ENCODE data around the gene LILRA1.
"Not testable (repeated sequence)": the region's sequence is repeated elsewhere in the genome, so short reads cannot be mapped to it uniquely, and the experiment has no call there.

The LILRA1 gene

DNA sequence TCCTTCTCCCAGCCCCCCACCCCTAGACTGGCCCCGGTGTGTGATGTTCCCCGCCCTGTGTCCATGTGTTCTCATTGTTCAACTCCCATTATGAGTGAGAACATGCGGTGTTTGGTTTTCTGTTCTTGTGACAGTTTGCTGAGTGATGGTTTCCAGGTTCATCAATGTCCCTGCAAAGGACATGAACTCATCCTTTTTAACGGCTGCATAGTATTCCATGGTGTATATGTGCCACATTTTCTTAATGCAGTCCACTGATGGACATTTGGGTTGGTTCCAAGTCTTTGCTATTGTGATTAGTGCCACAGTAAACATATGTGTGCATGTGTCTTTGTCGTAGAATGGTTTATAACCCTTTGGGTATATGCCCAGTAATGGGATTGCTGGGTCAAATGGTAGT lies 15.2 kb upstream of the LILRA1 start:
- not testable (repeated sequence) for FAIRE-seq

DNA sequence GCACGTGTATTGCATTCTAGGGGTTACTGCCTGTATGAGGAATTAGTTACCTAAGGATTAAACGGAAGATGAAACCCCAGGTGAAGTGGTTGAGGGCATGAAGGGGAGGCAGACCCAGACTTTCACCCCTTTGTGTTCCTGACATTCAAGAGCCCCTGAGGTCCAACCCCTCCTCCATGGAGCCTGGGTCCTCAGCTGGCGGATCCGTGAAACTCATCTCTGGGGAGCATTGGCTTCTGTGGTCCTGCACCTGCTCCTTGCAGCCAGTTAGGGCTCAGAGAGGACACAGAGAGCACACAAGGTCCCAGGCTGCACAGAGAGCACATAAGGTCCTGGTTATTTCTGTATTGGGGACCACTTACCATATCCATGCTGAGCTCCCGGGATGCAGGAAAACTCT lies 7.0 kb upstream of the LILRA1 start:
- no peak for FAIRE-seq

DNA sequence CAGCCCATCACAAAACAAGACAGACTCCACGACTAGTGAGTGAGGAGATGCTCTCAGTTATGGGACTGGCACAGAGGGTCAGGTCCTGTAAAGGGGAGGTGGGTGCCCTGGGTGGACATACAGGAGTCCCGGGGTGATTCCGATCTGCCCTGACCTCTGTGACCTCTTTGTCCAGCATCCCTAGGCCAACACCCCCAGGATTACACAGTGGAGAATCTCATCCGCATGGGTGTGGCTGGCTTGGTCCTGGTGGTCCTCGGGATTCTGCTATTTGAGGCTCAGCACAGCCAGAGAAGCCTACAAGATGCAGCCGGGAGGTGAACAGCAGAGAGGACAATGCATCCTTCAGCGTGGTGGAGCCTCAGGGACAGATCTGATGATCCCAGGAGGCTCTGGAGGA lies 6.4 kb upstream of the LILRA1 start:
- FAIRE-seq = no peak

DNA sequence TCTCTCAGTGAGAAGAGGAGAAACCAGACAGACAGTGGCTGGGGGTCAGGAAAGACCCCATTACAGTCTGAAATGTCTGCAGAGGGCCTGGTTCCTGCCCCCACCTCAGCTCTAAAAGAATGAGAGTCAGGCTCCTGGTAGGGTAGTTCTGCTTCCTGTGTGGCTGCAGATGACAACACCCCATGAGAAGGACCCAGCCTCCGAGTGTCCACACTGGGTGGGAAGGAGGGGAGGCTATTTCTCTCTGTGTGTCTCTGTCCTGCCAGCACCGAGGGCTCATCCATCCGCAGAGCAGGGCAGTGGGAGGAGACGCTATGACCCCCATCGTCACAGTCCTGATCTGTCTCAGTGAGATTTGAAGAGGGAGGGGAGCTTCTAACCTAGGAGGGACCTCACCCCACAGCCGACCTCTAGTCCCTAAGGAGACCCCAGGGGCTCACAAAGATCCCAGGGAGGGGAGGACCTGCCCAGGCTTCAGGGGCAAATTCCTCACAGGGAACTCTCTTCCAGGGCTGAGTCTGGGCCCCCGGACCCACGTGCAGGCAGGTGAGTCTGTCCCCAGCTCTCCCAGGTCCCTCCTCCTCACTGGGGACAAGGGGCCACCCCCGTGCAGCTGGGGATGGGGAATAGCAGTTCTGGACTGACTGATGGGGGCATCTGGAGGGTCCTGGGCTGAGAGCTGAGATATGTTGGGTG lies 647 bp downstream of the LILRA1 start:
- not testable (repeated sequence) for FAIRE-seq

DNA sequence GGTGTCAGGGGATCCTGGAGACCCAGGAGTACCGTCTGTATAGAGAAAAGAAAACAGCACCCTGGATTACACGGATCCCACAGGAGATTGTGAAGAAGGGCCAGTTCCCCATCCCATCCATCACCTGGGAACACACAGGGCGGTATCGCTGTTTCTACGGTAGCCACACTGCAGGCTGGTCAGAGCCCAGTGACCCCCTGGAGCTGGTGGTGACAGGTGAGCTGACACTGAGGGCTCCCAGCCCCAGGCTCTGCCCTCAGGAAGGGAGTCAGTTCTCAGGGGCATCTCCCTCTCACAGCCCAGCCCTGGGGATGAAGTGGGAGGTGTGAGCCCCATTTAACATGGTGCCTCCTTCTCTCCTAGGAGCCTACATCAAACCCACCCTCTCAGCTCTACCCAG lies 1.3 kb downstream of the LILRA1 start:
- no peak for FAIRE-seq

DNA sequence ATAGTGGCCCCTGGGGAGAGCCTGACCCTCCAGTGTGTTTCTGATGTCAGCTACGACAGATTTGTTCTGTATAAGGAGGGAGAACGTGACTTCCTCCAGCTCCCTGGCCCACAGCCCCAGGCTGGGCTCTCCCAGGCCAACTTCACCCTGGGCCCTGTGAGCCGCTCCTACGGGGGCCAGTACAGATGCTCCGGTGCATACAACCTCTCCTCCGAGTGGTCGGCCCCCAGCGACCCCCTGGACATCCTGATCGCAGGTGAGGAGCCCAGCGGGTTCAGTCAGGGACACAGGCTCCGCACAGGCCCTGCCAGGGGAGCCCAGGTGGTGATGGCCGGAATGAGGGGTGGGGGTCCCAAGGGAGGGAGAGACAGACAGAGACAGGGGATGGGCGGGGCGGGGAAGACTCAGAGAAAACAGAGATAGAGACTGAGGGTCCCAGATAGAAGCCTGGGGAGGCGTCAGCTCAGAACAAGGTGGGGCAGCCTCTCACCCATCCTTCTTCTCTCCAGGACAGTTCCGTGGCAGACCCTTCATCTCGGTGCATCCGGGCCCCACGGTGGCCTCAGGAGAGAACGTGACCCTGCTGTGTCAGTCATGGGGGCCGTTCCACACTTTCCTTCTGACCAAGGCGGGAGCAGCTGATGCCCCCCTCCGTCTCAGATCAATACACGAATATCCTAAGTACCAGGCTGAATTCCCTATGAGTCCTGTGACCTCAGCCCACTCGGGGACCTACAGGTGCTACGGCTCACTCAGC lies 2.4 kb downstream of the LILRA1 start:
- FAIRE-seq = not testable (repeated sequence)

DNA sequence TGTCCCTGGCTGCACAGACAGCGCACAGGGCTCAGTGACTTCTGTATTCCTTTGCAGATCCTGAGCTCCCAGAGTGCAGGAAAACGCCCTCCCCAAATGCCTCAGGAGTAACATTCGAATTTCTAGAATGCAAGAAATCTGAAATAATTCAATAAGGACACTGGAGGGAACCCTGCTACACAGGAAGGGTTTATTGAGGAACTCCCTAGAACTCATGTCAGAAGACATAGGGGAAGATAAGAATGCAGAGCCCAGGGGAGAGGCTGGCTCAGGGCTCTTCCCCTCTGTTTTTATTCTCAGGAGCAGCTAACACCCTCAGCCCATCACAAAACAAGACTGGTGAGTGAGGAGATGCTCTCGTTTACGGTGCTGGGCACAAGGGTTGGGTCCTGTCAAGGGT lies 6.8 kb downstream of the LILRA1 start:
- no peak for FAIRE-seq

DNA sequence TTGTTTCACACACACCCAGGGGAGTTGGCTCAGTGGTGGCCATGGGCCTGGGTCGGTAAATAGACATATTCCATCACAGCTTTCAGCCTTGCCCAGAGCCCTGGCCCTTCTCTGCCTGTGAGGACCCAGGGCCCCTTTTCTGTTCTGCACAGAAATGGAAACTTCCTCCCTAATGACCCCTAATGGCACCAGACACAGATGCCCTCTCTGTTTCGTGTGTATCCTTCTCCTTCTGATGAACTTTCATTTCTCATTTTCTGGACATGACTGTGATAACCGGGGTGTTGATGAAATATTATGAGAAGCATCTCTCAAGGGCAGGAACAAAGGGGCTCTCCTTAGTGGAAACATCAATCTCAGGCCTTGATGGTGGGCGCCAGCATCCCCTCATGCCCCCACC lies 12.8 kb downstream of the LILRA1 start:
- FAIRE-seq = no peak

DNA sequence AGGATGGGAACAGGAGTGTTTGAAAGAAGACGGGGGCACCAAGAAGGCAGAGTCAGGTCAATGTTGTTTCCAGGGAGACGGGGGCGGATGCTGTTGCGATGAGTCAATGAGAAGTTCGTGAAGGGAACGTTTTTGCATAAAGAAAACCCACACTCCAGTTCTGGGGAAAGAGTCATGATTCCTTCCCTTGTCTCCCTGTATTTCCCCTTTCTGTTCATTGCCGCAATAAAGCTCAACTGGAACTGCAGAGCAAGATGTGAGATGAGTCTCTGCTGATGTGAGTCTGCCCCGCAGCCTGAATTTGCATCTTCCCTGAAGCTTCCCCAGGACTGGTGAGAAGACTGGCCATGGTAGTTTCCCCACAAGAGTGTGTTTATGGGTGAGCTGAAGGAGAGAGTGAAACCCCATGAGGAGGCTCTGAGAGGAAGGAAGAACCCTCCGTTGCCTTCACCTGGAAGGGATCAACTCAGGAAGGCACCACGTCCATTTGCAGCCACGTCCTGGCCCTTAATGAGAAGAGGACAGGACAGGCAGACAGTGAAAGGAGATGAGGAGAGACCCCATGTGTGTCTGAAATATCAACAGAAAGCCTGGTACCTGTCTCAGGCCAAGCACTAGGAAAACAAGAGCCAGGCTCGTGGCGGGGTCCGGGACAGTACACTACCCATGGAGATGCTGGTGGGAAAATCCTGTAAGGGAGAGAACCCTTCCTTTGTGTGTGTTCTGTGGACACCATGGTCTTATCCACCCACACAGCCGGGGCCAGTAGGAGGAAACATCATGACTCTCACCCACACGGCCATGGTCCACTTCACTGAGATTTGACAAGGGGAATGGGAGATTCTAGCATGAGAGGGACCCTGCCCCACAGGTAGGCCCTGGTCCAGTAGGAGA lies 13.7 kb downstream of the LILRA1 start:
- FAIRE-seq = no peak

DNA sequence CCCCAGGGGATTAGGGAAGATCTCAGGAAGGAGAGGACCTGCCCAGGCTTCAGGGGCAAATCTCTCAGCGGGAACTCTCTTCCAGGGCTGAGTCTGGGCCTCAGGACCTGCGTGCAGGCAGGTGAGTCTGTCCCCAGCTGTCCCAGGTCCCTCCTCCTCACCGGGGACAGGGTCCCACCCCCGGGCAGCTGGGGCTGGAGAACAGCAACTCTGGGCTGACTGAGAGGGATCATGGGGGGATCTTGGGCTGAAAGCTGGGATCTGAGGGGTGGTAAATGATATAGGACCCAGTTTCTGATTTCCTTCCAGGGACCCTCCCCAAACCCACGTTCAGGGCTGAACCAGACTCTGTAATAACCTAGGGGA lies 14.3 kb downstream of the LILRA1 start:
- no peak for FAIRE-seq

DNA sequence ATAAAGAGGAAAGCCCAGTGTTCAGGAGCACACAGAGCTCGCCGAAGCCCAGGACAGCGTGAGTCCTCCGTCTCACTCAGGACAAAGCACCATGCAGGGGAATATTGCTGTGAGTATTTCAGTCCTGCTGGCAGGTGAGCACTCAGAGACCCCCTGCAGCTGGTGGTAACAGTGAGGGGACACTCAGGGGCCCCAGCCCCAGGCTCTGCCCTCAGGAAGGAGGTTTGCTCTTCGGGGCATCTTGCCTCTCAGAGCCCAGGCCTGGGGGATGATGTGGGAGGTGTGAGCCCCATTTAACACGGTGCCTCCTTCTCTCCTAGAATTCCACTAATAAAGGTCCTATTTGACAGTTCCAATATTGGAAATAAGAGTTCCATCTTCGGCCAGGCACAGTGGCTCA lies 14.8 kb downstream of the LILRA1 start:
- FAIRE-seq = no peak

DNA sequence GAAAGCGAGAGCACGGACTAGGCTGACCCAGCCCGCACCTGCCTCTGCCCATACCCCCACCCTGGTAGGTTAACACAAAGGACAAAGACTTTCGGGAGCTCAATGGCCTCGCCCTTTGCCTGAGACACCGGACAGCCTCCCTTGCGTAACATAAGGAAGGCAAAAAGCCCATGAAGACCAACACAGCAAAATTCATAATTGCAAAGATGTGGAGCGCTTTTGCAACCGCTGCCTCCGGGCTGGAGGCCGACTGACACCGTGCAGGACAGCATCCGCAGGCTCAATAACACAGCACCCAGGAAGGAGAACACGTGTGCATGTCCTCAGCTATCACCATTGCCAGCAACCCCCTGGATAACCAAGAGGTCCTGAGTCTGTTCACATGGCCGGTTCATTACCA lies 15.4 kb downstream of the LILRA1 start:
- no peak for FAIRE-seq

DNA sequence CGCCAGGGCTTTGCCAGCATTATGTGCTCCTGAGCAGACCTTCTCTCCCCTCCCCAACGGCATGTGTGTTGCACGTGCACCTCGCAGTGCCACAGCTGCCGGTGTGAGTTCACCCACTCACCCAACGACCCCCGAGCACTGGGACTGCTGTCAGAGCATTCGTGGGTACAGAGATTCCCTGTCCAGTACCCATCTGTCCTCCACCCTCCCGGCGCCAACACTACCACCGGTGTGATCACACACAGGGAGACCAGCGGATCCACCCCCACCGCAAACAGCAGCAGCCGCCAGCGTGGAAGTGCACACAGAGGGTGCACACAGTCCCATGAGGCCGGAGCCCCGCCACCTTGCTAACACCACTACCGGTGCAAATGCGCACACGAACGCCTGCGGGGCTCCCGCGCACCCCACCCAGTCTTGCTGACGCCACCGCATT lies 15.9 kb downstream of the LILRA1 start:
- FAIRE-seq = no peak

DNA sequence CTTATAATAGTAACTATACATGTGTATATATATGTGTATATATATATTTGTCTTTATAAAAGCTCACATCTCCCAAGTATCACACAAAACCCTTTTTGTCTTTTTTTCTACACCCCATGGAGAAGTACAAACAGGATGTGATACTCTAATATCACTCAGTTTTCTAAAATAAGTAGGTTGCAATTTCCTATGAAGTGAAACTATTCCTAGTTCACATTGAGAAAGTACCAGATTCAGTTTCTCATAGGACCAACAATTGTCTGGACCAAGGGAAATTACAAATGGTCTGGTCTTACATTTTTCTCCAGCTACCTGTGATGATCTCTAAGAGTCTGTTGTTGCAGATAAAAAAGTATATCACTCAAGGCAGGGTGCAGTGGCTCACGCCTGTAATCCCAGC lies 19.0 kb downstream of the LILRA1 start:
- no peak for FAIRE-seq

DNA sequence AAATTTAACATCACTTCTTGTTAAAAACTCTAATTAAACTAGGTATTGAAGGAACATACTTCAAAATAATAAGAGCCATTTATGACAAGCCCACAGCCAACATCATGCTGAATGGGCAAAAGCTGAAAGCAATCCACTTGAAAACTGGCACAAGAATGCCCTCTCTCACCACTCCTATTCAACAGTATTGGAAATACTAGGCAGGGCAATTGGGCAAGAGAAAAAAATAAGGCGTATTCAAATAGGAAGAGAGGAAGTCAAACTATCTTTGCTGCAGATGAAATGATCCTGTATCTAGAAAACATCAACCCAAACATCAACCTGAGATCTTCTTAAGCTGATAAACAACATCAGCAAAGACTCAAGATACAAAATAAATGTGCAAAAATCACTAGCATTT lies 21.3 kb downstream of the LILRA1 start:
- FAIRE-seq = no peak

DNA sequence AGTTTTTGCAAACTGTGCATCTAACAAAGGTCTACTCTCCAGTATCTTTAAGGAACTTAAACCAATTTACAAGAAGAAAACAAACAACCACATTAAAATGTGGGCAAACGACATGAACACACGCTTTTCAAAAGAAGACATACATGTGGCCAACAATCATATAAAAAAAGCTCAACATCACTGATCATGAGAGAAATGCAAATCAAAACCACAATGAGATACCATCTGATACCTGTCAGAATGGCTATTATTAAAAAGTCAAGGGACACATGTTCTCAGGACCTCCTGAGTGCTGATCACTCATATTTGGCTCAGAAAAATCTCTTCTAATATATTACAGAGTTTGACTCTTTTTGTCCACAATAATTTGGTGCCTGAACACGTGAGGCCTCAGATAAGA lies 22.6 kb downstream of the LILRA1 start:
- no peak for FAIRE-seq

DNA sequence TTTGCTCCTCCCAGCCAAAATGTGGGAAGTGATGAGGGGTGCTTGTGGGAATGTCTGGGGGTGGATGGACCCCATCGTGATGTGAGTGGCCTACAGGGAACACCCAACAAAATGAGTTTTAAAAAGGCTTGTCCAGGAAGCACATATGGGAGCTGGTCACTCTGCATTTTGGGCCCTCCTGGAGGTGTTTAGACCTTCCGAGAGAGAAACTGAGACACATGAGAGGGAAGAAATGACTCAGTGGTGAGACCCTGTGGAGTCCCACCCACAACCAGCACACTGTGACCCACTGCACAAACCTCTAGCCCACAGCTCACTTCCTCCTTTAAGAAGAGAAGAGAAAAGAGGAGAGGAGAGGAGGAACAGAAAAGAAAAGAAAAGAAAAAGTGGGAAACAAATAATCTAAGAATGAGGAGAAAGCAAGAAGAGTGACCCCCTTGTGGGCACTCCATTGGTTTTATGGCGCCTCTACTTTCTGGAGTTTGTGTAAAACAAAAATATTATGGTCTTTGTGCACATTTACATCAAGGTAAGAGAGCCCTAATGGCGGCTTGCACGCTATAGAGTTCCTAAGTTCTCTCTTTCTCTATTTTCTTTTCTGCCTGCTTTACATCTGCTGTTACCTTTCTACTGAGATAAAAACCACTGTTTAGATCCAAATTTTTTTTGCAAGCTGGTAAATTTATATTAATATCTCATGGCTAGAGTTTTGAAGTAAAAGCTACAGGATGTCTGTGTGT lies 23.6 kb downstream of the LILRA1 start:
- FAIRE-seq = no peak

DNA sequence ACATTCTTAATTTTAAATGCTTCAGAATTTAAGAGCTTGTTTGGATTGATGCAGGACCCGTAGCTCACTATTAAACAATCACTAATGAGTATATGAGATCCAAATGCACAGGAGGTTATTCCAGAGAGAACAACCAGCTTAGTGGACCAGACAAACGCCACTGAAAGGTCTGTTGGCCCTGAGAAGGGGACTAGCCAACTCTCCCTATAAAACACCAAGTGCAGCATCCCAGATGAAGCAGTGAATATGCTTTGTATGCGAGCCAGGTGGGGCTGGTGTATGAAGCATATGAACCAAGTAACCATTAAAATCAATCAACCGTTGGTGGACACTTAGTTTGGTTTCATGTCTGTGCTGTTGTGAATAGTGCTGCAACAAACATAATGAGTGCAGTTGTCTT lies 27.0 kb downstream of the LILRA1 start:
- FAIRE-seq = no peak

DNA sequence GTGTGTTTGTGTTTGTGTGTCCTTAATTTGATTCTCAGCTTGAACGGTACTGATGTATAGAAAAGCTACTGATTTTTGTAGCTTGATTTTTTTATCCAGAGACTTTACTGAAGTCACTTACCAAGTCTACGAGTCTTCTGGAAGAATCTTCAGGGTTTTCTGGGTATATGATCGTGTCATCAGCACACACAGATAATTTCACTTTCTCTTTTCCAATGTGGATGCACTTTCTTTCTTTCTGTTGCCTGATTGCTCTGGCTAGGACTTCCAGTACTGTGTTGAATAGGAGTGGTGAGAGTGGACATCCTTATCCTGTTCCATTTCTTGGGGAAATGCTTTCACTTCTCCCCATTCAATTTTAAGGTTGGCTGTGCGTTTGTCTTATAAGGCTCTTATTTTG lies 29.0 kb downstream of the LILRA1 start:
- FAIRE-seq = no peak

DNA sequence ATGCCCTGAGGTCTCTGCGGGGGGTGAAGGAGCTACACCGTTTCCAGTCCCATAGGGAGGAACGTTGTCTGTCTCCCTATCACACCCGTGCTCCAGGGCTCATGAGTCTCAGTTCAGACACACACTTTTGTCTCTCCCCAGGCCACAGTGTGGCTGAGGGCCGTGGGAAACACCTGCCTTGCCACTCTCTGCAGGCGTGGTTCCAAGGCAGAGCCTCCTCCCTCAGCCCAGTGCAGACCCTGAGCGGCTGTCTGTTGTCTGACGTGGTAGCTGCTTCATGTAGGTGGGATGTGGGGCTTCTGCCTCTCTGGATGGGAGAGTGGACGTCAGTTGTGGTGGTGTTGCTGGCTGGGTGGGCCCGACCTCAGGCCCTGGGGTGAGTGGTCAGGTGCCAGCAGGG lies 30.8 kb downstream of the LILRA1 start:
- not testable (repeated sequence) for FAIRE-seq

DNA sequence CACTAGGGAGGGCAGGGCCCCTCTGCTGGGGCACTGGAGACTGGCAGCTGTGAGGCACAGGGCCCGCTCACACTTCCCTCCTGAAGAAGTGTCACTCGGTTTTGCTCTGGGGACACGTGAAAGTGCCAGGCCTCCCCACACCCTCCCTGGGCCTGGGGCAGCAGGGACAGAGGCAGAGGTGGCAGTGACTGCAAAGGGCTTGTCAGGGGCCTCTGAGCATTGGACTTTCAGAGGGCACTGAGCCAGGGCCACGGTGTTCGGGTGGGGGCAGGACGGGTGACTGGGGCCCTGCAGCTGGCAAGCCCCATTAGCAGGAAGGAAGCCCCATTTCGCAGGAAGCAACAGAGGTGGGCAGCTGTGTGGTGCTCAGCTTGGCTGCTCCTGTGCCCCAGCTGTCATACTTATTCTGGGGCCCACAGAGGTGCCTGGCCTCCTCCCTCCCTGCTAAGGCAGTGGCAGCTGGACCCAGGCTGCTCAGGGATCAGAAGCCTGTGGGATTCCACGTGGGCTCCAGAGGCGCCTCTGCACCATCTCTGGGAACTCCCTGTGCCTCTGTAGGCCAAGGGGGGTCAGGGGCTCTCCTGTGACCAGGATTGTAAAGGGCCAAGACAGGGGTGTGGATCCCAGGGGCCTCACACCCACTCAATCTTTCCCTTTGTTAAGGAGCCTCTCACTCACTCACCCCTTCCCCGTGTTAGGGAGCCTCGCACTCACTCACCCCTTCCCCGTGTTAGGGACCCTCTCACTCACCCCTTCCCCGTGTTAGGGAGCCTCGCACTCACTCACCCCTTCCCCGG lies 31.7 kb downstream of the LILRA1 start:
- FAIRE-seq = not testable (repeated sequence)

DNA sequence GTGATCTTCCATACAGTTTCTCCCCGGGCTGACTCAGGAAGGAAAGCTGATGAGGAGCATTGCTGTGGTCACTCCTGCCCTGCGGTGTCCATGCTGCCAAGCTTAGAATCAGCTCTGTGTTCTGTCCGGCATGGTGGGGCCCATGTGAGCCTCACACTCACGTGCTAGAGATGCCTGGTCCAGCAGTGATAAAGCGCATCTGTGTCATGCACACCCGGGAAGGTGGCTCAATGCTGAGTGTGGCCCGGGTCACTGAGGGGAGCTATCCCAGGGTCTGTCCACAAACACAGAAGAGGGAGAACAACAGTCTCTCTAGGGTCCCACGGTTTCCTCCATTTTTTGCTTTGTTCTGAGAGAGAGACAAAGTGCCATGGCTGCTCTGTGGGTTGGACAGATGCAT lies 33.3 kb downstream of the LILRA1 start:
- no peak for FAIRE-seq

All from colon (tissue), 2 donors.